HG03175 (cell line): ENCODE measurements around the gene GTPBP3.

ENCODE experiments used
- ATAC-seq: cut with Tn5 transposase; IDR thresholded peaks from one replicate; pipeline ENCODE4 v1.9.1; 2021; ENCODE audit warnings: mild to moderate bottlenecking, moderate library complexity; ENCODE audit not compliant: unreplicated experiment

Gene GTPBP3

DNA sequence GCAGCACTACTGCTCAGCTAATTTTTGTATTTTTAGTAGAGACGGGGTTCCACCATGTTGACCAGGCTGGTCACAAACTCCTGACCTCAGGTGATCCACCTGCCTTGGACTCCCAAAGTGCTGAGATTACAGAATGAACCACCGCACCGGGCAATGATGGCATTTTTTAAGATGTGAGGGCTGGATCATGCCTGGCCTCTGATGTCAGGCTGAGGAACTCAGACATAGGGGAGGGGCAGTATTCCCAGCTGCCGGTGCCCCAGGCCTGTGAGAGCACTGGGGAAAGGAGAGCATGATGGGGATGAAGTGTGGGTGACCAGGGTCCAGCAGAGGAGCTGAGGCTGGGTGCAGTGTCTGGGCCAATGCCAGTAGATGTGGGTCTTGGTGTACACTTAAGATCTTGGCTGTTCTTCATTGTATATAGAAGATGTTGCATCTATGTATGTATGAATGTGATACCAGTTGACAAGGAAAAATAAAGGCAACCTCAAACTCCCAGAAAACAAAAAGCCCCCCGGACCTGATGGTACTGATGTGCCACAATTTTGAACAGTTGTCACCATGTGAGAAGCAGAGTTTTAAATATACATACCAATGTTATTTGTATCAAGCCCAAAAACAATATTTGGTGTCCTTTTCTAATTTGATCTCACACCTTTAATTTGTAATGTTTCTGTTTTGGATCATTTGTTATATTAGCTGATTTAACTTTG, 43.2 kb downstream of the GTPBP3 start:
- no peak for ATAC-seq

DNA sequence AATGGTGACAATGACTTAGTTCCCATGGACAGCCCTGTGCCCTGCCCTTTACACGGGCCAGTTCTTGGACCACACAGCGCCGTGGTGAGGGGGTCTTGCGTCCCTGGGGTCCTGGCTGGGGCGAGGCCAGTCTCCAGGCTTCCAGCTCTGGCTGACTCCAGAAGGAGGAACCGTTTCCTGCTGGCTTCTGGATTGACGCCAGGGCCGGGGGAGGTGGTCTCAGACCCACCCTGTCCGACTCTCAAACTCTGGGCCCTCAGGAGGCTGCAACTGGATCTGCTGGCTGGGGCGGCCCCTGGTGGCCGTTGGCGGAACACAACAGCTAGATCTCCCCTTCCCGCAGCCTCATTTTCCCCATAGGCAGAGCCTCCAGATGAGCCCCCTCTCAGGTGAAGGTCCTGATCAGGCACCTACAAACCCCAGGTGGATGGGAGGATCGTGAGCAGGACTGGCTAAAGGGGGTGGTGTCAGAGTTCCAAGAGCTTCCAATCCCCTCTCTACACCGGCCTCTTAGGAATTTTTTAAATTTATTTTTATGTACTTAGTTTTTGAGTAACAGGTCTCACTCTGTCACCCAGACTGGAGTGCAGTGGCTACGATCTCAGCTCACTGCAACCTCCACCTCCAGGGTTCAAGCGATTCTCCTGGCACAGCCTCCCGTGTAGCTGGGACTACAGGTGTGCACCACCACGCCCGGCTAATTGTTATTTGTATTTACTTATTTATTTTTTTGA, 48.7 kb downstream of the GTPBP3 start:
- ATAC-seq, result no peak

DNA sequence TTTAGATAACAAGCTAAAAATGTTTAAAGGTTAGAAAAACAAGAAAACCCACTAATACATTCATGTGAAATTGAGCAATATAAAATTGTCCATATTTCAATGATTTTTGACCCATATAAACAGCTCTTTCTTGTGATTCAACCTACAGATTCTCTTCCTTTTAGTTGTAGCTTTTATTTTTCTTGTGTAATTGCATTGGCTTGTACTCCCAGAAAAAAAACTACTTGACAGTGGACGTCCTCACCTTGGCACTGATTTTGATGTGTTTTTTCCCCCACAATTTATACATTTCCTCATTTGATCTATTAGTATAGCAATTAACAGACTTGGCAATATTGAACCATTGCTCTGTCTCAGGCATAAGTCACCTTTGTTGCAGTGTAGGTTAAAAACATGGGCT, 51.9 kb downstream of the GTPBP3 start:
- ATAC-seq, result no peak

DNA sequence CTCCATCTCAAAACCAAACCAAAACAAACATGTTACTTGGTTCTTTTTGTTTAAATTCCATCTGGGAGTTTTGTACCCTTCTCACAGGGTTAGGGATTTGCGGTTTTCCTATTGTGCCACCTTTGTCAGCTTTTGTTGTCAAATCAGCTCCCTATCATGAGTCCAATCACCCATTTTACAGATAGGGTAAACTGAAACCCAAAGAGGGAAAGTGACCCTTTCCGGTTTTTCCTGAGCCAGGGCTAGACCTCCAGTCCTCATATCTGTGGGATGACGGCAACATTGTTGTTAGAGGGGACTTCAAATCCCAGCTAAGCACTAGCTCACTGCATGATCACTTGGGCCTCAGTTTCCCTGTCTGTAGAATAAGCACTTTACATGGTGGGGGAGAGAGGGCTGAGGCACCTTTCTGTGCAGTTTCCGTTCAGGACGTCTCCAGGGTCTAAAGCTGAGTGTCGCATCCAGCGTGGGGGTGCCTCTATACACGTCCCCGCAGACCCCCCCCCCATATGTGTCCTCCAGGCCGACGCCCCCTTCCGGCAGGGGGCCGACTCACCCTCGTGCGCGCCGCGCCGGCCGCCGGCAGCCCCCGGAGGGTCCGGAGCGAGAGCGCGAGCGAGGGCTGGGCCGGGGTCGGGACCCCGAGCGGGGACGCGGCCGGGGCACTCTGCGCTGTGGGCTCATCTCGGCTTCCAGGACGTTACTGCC, 52.8 kb downstream of the GTPBP3 start:
- no peak for ATAC-seq

DNA sequence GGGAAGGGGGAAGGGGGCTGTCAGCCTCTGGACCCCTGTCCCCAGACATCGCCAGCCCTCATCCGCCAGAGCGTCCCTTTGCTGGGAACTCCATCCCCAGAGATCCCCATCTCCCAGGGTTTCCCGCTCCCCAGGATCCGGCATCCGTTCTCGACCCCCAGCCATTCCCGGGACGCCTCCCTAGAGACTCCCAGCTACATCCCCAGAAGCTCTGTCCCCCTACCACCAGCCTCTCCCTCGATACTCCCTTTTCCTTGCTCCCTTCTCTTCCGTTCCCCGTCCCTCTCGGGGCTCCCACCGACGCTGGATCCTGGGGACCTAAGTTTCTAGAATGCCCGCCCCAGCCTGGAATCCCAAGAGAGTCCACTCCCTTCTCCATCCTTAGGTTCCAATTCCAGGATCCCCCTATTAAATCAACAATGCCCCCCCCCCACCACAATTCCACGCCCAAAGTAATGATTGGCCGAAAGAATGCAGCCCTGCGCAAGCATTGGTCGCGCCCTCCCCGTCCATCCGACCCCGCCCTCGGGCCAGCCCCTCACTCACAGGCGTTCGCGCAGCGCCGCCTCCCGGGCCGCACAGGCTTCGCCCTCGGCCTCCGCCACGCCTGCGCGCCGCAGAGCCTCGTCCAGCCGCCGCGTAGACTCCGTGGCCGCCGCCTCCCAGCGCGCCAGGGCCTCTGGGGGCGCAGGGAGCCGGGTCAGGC, 53.5 kb downstream of the GTPBP3 start:
- peak; percentile 94 for ATAC-seq

DNA sequence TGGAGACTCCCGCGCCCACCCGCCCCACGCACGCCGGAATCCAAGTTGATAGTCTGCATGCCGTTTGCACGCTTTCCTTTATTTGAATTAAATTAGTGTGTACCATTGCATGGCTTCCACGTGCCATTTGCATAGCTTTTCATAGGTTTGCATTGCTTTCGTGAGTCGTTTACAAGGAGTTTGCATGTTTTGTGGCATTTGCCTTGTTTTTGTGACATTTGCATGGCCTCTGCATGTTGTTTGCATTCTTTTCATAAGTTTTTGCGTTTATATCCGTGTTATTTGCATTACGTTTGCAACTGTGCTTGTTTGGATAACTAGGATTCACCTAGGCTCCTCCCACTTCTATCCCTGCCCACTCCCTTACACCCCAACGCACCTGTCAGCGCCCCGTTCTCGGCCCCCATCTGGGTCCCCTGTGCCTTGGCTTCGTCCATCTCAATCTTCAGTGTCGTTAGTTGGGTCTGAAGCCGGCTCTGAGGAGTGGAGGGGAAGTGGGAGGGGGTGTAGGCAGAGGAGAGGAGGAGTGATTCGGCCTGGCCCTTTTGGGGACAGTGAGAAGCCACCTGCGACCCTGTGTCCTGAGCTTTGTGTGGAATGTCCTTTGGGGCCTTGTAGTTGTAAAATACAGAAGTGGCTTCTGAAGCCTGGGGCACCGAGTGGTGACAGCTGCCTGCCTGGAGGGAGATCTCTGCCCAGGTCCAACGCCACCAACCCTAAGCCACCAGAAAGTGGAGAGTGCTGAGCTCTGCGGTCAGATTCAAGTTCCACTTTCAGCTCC, 54.2 kb downstream of the GTPBP3 start:
- peak; percentile 23 for ATAC-seq
